ENCODE data around the gene GRIA3. TPM values are rescaled to one million over a fixed set of nuclear protein-coding genes. Genes with fewer than 3 reads are reported as not detected.
A peak's percentile ranks its signal among the peaks of the same experiment; 100 is the strongest.

GRIA3 gene
- polyA plus RNA-seq, 1 experiment = 27.7 TPM

DNA sequence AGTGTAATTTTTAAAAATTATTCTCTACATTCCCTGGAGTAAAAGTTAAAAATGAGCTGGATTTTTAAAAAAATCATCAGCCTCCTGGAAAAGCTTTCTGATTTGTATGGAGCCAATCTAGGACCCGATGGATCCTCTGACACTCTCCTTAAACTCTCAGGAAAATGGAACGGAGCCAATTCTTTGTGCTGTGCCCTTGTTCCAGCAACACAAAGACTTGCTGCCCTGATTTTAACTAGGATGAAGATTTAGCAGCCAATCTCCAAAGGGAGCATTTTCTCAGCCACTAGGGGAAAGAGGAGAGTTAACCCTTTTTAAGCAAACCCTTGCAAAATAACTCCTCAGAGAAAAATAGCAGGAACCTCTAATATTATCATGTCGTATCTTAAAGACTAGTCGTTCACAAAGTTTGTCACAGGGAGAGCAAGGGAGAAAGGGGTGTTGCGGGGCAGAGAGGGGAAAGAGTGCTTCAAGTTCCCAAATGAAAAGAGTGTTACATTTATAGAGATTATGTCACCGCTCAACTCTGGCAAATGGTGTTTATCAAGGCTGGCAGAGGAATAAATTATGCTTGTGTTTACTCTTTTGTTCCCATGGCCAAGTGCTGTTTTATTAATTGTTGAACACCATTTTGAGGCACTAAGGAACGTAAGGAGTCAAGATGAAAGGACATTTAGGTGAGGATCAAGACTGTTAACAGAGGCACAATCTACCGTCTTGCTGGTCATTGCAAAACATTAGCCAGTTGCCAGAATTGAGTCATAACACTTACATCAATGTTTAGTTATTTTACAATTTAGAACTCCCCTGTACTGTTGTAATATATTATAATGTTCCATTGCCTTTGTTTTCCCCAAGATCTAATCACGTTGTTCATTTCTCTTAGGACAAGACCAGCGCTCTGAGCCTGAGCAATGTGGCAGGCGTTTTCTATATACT is 298.1 kb downstream of the GRIA3 start:
- DNase-seq (ENCODE audit: low read depth) = no peak
- H3K4me3 ChIP-seq (ENCODE audit: low read depth, low read length) = no peak overlapping the region

DNA sequence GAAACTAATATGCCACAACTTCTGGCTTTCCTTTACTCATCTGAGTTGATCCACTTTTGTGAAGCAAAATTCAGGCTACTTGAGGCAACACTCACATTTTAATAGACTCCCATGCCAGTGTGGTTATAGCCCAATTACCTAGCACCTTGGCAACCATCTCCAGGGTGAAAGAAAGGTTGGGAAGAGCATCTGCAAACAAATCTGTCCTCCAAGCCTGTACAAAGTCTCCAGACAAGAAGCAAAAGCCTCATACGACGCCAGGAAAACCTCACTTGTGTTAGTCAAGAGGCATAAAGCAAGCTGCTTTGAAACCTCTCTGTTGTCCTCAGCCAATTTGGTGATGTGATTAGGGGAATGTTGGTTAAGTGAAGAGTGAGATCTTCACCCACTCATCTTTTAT is 302.2 kb downstream of the GRIA3 start:
- Histone ChIP-seq H3K36me3 (ENCODE audit: control insufficient read depth, insufficient read depth, low read length) (no peaks in the 10 kb centered on the region), H3K4me3 (ENCODE audit: low read depth, low read length) (no peak overlapping the region), H3K27me3 (ENCODE audit: control insufficient read depth, insufficient read depth, low read length) (no peaks in the 10 kb centered on the region)
- POLR2A ChIA-PET = no interaction called here
- CTCF ChIA-PET = no interaction called here
- TF ChIP-seq, protein P1, sequence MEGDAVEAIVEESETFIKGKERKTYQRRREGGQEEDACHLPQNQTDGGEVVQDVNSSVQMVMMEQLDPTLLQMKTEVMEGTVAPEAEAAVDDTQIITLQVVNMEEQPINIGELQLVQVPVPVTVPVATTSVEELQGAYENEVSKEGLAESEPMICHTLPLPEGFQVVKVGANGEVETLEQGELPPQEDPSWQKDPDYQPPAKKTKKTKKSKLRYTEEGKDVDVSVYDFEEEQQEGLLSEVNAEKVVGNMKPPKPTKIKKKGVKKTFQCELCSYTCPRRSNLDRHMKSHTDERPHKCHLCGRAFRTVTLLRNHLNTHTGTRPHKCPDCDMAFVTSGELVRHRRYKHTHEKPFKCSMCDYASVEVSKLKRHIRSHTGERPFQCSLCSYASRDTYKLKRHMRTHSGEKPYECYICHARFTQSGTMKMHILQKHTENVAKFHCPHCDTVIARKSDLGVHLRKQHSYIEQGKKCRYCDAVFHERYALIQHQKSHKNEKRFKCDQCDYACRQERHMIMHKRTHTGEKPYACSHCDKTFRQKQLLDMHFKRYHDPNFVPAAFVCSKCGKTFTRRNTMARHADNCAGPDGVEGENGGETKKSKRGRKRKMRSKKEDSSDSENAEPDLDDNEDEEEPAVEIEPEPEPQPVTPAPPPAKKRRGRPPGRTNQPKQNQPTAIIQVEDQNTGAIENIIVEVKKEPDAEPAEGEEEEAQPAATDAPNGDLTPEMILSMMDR (IDR thresholded peaks at IDR 0.05; ENCODE audit: insufficient read depth, low read depth, low read length) = no peak
- DNase-seq (ENCODE audit: low read depth) = no peak

More for the DNA sequence above, 298.1 kb downstream of the GRIA3 start:
- CTCF ChIA-PET = no interaction called here
- TF ChIP-seq, protein P1 (IDR thresholded peaks at IDR 0.05; ENCODE audit: insufficient read depth, low read depth, low read length) = 0 out of 2 replicates have a peak, but pooled peaks have one; percentile 7
- H3K27me3 ChIP-seq (ENCODE audit: control insufficient read depth, insufficient read depth, low read length) = no peaks in the 10 kb centered on the region
- POLR2A ChIA-PET = no interaction called here
- H3K36me3 ChIP-seq (ENCODE audit: control insufficient read depth, insufficient read depth, low read length) = no peaks in the 10 kb centered on the region

- DNase-seq (ENCODE audit: low read depth) = no peak
- H3K36me3 ChIP-seq (ENCODE audit: control insufficient read depth, insufficient read depth, low read length) = no peaks in the 10 kb centered on the region
- no peak overlapping the region for H3K4me3 ChIP-seq (ENCODE audit: low read depth, low read length)
- TF ChIP-seq, protein P1 (IDR thresholded peaks at IDR 0.05; ENCODE audit: insufficient read depth, low read depth, low read length) = no peak
- CTCF ChIA-PET = no interaction called here
- POLR2A ChIA-PET = no interaction called here
- no peaks in the 10 kb centered on the region for H3K27me3 ChIP-seq (ENCODE audit: control insufficient read depth, insufficient read depth, low read length)
Observed at GRCh38 chrX:123487236-123487635, 303.2 kb downstream of the GRIA3 start.

GRCh38 chrX:123487669-123488068 is 303.6 kb downstream of the GRIA3 start:
- ChIA-PET CTCF (no interaction called here), POLR2A (no interaction called here)
- DNase-seq (ENCODE audit: low read depth) = no peak
- H3K4me3 ChIP-seq (ENCODE audit: low read depth, low read length) = no peak overlapping the region
- TF ChIP-seq, protein P1 (IDR thresholded peaks at IDR 0.05; ENCODE audit: insufficient read depth, low read depth, low read length) = no peak
- no peaks in the 10 kb centered on the region for H3K36me3 ChIP-seq (ENCODE audit: control insufficient read depth, insufficient read depth, low read length)
- H3K27me3 ChIP-seq (ENCODE audit: control insufficient read depth, insufficient read depth, low read length) = no peaks in the 10 kb centered on the region

- ChIA-PET POLR2A (interaction anchor here (0.6 kb wide), 1 partner anchor 633 kb away, joined by 4 read pairs; no protein-coding TSS in a partner anchor), CTCF (no interaction called here)
- Histone ChIP-seq H3K4me3 (ENCODE audit: low read depth, low read length) (no peak overlapping the region), H3K36me3 (ENCODE audit: control insufficient read depth, insufficient read depth, low read length) (no peaks in the 10 kb centered on the region), H3K27me3 (ENCODE audit: control insufficient read depth, insufficient read depth, low read length) (no peaks in the 10 kb centered on the region)
- no peak for DNase-seq (ENCODE audit: low read depth)
- TF ChIP-seq, protein P1 (IDR thresholded peaks at IDR 0.05; ENCODE audit: insufficient read depth, low read depth, low read length) = no peak
Observed at GRCh38 chrX:123489011-123489410, 304.9 kb downstream of the GRIA3 start.

Data from BJ (cell line).